Lower leg skin (tissue), 4 donors: ENCODE measurements around the gene TTC38. TPM values are rescaled to one million over a fixed set of nuclear protein-coding genes. Genes with fewer than 3 reads are reported as not detected.

ENCODE experiments used
- DNase-seq, 2 donors: peaks; one replicate each; pipeline ENCODE4 v3.0.0-alpha.2; 2019; ENCODE audit warnings: low spot score in 2 of 2
- H3K4me3 ChIP-seq: fragments of 200-600 bp; sonication (generic); 2 replicates; pipeline ENCODE4 v1.5.1; 2017; ENCODE audit warnings: mild to moderate bottlenecking, low read depth; ENCODE audit not compliant: poor library complexity, severe bottlenecking
- POLR2A ChIP-seq, 2 donors: fragments of 450-650 bp; IDR thresholded peaks; one replicate each; pipeline ENCODE4 v1.6.1; 2016 to 2017; ENCODE audit warnings: antibody characterized with exemption in 2 of 2, mild to moderate bottlenecking in 1 of 2, moderate library complexity in 1 of 2
- WGBS, 2 donors: methylation state at CpG; one replicate each; pipeline ENCODE4 v1.1.5; 2018; 5-methylcytosine and 5-hydroxymethylcytosine counted together
- intact Hi-C: fragments of 100-400 bp; cut with DNase I; formaldehyde crosslinking; loops from one replicate; pipeline ENCODE4 v1.15.0; 2023; ENCODE audit warnings: low total_unique reads
- total RNA-seq, 4 donors: library from RNA; depleted of rRNA; stranded (reverse); fragments of >200 nt; gene quantifications; one replicate each; pipeline ENCODE4 v1.1.0, GENCODE V29; 2016

The TTC38 gene
- total RNA-seq, 4 donors from 2014 or later: 19.1 to 44.7 (median 22.0) TPM

- no peak for TF ChIP-seq POLR2A (IDR thresholded peaks at IDR 0.05)
- DNase-seq: no peak
- WGBS, 2 donors: 91 to 94% methylated on average over 13 of the region's 13 CpGs
- intact Hi-C loops: no loop called here
- no peak overlapping the region for H3K4me3 ChIP-seq
Observed at GRCh38 chr22:46340676-46341075, 72.9 kb downstream of the TTC38 start.

Other genes with a start within 250 kb of the TTC38 start
- 10 to 100 TPM; 27.8 to 58.1 (median 37.8) TPM for gene PPARA, start 117.5 kb upstream of the TTC38 start, total RNA-seq
- 10 to 100 TPM in 2 of 4 donors, 1 to 10 TPM in 2; 10.0 to 17.3 (median 13.2) TPM for gene CDPF1, start 17.7 kb upstream of the TTC38 start, total RNA-seq
- gene PKDREJ, start 4.7 kb upstream of the TTC38 start, total RNA-seq: under 1 TPM in 3 of 4 donors, not detected in 1; 0.15 to 0.23 (median 0.23) TPM
- gene GTSE1, start 28.9 kb downstream of the TTC38 start, total RNA-seq: 1 to 10 TPM in 2 of 4 donors, under 1 TPM in 2; 0.44 to 1.5 (median 0.91) TPM
- 10 to 100 TPM; 26.8 to 43.5 (median 32.7) TPM for gene TRMU, start 67.7 kb downstream of the TTC38 start, total RNA-seq